ENCODE measurements around the gene GJB3. TPM values are rescaled to one million over a fixed set of nuclear protein-coding genes. Genes with fewer than 3 reads are reported as not detected.
"Not testable (repeated sequence)": the region's sequence is repeated elsewhere in the genome, so short reads cannot be mapped to it uniquely, and the experiment has no call there.

Gene GJB3
- total RNA-seq, 1 experiment from 2014 or later, result not detected

DNA sequence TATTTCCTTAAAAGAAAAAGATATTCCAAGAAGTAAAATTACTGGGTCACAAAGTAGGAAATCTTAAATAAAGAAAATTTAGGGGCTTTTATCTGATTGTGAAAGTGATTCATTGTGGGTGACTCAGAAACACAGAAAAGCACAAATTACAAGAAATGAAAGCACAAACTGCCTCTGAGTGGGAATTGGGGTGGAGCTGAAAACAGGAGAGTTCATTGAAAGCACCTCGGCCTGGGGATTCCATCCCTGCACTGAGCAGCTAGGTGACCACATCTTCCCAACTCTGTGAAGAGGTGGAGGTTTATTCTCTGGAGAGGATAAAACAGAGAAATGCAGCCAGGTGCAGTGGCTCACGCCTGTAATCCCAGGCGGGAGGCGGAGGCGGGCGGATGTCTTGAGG, 19.2 kb downstream of the GJB3 start:
- H3K9me3 ChIP-seq (replicated peaks), result no peaks in the 10 kb centered on the region
- no peaks in the 10 kb centered on the region for H3K36me3 ChIP-seq
- H3K4me3 ChIP-seq, result no peak overlapping the region
- H3K27ac ChIP-seq, result no peak overlapping the region
- H3K27me3 ChIP-seq (replicated peaks), result no peaks in the 10 kb centered on the region; the same call in 1 of the 2 replicates
- DNase-seq (ENCODE audit: low read depth in 1 of 2, low spot score in 2 of 2), result no peak
- H3K4me1 ChIP-seq (replicated peaks), result no peaks in the 10 kb centered on the region

DNA sequence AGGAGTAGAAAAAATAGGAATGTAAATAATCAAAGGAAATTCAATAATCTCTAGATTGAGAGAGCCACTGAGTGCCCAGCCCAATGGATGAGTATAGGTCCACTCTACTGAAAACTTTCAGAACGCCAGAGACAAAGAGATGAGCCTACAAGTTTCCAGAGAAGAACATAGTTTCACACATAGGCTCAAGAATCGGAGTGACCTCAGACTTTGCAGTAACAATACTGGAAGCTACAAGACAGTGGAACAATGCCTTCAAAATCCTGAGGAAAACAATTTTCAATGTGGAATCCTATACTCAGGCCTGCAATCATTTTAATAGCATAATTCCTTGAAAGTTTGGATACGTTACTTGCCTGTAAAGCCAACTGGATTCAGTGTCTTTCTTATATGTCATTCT, 22.8 kb downstream of the GJB3 start:
- H3K4me3 ChIP-seq, result no peak overlapping the region
- DNase-seq (ENCODE audit: low read depth in 1 of 2, low spot score in 2 of 2), result no peak
- no peaks in the 10 kb centered on the region; the same call in 1 of the 2 replicates for H3K27me3 ChIP-seq (replicated peaks)
- H3K27ac ChIP-seq, result no peak overlapping the region
- H3K36me3 ChIP-seq, result no peaks in the 10 kb centered on the region
- H3K4me1 ChIP-seq (replicated peaks), result no peaks in the 10 kb centered on the region
- H3K9me3 ChIP-seq (replicated peaks), result no peaks in the 10 kb centered on the region

GRCh38 chr1:34806396-34806795, 25.4 kb downstream of the GJB3 start:
- no peaks in the 10 kb centered on the region for H3K36me3 ChIP-seq
- no peak overlapping the region for H3K27ac ChIP-seq
- no peaks in the 10 kb centered on the region for H3K4me1 ChIP-seq (replicated peaks)
- no peak overlapping the region for H3K4me3 ChIP-seq
- H3K9me3 ChIP-seq (replicated peaks), result no peaks in the 10 kb centered on the region
- no peak for DNase-seq (ENCODE audit: low read depth in 1 of 2, low spot score in 2 of 2)
- no peaks in the 10 kb centered on the region; the same call in 1 of the 2 replicates for H3K27me3 ChIP-seq (replicated peaks)

DNA sequence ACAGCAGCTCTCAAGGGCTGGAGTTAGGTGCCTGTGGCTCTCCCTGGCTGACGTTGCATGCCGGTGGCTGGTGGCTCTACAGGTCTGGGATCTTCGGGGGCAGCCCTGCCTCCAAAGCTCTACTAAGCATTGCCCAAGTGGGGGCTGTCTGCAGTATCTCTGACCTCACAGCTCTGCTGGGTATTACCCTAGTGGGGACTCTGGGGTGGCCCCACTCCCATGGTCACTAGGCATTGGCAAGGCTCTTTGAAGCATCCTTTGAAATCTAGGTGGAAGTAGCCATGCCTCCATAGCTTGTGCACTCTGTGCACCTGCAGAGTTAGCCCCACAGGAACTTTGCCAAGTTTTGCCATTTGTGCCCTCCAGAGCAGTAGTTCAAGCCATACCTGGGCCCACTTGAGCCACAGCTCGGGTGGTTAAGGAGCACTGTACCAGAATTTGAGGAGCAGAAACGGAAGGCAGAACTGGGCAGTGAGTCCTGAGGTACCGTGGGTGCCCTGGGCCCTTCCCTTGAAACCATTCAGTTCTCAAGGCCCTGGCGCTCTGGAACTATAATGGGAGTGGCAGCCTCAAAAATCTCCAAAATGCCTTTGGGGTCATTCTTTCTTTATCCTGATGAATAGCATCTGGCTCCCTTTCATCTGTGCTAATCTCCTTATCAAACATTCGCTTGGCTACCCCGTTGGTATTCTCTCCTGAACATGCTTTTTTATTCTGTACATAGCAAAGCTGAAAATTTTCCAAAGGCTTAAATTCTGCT, 27.2 kb downstream of the GJB3 start:
- Histone ChIP-seq H3K4me3 (no peak overlapping the region), H3K4me1 (replicated peaks) (no peaks in the 10 kb centered on the region), H3K27me3 (replicated peaks) (no peaks in the 10 kb centered on the region; the same call in 1 of the 2 replicates), H3K9me3 (replicated peaks) (no peaks in the 10 kb centered on the region), H3K36me3 (no peaks in the 10 kb centered on the region), H3K27ac (no peak overlapping the region)
- DNase-seq (ENCODE audit: low read depth in 1 of 2, low spot score in 2 of 2), result no peak

DNA sequence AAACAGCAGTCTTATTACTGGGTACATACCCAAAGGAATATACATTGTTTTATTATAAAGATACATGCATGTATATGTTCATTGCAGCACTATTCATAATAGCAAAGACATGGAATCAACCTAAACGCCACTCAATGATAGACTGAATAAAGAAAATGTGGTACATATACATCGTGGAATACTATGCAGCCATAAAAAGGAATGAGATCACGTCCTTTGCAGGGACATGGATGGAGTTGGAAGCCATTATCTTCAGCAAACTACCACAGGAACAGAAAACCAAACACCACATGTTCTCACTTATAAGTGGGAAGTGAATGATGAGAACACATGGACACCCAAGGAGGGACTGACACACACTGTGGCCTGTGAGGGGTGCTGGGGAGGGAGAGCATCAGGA, 29.8 kb downstream of the GJB3 start:
- not testable (repeated sequence) for DNase-seq (ENCODE audit: low read depth in 1 of 2, low spot score in 2 of 2); H3K4me3 ChIP-seq; H3K4me1 ChIP-seq (replicated peaks); H3K9me3 ChIP-seq (replicated peaks); H3K27me3 ChIP-seq (replicated peaks); H3K27ac ChIP-seq; H3K36me3 ChIP-seq

DNA sequence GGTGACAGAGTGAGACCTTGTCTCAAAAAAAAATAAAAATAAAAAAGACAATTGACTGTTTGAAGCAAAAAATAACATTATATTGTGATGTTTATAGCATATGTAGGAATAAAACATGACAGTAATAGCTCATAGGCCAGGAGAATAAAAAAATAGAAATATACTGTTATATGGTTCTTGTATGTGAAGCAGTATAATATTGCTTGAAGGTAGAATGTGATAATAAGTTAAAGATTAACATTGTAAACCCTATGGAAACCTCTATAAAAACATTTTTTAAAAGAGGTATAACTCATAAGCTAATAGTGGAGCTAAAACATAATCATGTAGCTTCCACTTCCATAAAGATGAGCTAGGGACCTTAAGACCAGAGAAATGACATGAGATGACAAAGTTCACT, 35.3 kb downstream of the GJB3 start:
- DNase-seq (ENCODE audit: low read depth in 1 of 2, low spot score in 2 of 2), result no peak
- H3K9me3 ChIP-seq (replicated peaks), result no peaks in the 10 kb centered on the region
- H3K36me3 ChIP-seq, result no peaks in the 10 kb centered on the region
- H3K27me3 ChIP-seq (replicated peaks), result no peaks in the 10 kb centered on the region
- H3K4me3 ChIP-seq, result no peak overlapping the region
- no peak overlapping the region for H3K27ac ChIP-seq
- H3K4me1 ChIP-seq (replicated peaks), result no peaks in the 10 kb centered on the region

DNA sequence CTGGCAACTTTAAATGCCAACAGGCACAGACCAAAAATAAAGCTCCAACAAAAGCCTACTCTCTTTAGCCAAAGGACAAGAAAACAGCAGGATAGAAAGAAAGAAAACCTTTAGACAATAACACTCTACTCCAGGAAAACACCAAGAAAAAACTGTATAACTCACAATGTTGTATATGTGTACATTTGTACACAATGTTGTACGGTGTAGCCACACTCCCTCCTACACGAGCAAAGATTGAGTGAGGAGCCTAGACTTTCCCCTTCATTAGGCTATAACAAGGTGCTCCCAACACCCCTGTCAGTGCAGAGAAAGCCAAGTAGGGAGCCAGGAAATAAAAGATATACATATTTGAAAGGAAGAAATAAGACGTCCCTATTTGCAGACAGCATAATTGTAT, 35.8 kb downstream of the GJB3 start:
- H3K9me3 ChIP-seq (replicated peaks), result no peaks in the 10 kb centered on the region

DNA sequence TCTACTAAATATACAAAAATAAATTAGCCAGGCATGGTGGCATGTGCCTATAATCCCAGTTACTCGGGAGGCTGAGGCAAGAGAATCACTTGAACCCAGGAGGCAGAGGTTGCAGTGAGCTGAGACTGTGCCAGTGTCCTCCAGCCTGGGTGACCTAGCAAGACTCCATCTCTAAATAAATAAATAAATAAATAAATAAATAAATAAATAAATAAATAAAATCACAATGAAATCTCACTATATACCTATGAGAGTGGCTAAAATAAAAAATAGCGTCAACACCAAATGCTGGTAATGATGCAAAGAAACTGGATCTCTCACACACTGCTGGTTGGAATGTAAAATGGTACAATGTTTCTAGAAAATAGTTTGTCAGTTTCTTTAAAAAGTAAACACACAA, 37.8 kb downstream of the GJB3 start:
- H3K9me3 ChIP-seq (replicated peaks); H3K4me1 ChIP-seq (replicated peaks); DNase-seq (ENCODE audit: low read depth in 1 of 2, low spot score in 2 of 2); H3K36me3 ChIP-seq; H3K27ac ChIP-seq; H3K27me3 ChIP-seq (replicated peaks); H3K4me3 ChIP-seq: not testable (repeated sequence)

More for the DNA sequence above, 35.8 kb downstream of the GJB3 start:
- no peaks in the 10 kb centered on the region for H3K36me3 ChIP-seq
- DNase-seq (ENCODE audit: low read depth in 1 of 2, low spot score in 2 of 2), result no peak
- H3K4me3 ChIP-seq, result no peak overlapping the region
- H3K27me3 ChIP-seq (replicated peaks), result no peaks in the 10 kb centered on the region
- H3K4me1 ChIP-seq (replicated peaks), result no peaks in the 10 kb centered on the region
- no peak overlapping the region for H3K27ac ChIP-seq

GRCh38 chr1:34822202-34822601, 41.2 kb downstream of the GJB3 start:
- no peak for DNase-seq (ENCODE audit: low read depth in 1 of 2, low spot score in 2 of 2)
- no peak overlapping the region for H3K4me3 ChIP-seq
- no peaks in the 10 kb centered on the region for H3K9me3 ChIP-seq (replicated peaks)

GRCh38 chr1:34824817-34825454, 43.9 kb downstream of the GJB3 start:
- no peak overlapping the region for H3K27ac ChIP-seq
- H3K36me3 ChIP-seq, result no peaks in the 10 kb centered on the region
- H3K9me3 ChIP-seq (replicated peaks), result no peaks in the 10 kb centered on the region
- no peak overlapping the region for H3K4me3 ChIP-seq
- H3K27me3 ChIP-seq (replicated peaks), result no peaks in the 10 kb centered on the region
- no peaks in the 10 kb centered on the region for H3K4me1 ChIP-seq (replicated peaks)
- no peak for DNase-seq (ENCODE audit: low read depth in 1 of 2, low spot score in 2 of 2)

More at GRCh38 chr1:34822202-34822601, 41.2 kb downstream of the GJB3 start:
- Histone ChIP-seq H3K36me3 (no peaks in the 10 kb centered on the region), H3K4me1 (replicated peaks) (no peaks in the 10 kb centered on the region), H3K27ac (no peak overlapping the region), H3K27me3 (replicated peaks) (no peaks in the 10 kb centered on the region)

- no peak for DNase-seq (ENCODE audit: low read depth in 1 of 2, low spot score in 2 of 2)
- H3K27ac ChIP-seq, result no peak overlapping the region
Observed at GRCh38 chr1:34825455-34826091, 44.6 kb downstream of the GJB3 start.

GRCh38 chr1:34827341-34827941, 46.4 kb downstream of the GJB3 start:
- Histone ChIP-seq H3K9me3 (replicated peaks) (no peaks in the 10 kb centered on the region), H3K27ac (no peak overlapping the region), H3K4me1 (replicated peaks) (no peaks in the 10 kb centered on the region), H3K4me3 (no peak overlapping the region), H3K36me3 (no peaks in the 10 kb centered on the region), H3K27me3 (replicated peaks) (no peaks in the 10 kb centered on the region)
- DNase-seq (ENCODE audit: low read depth in 1 of 2, low spot score in 2 of 2), result no peak

More at GRCh38 chr1:34825455-34826091, 44.6 kb downstream of the GJB3 start:
- H3K36me3 ChIP-seq, result no peaks in the 10 kb centered on the region
- H3K4me3 ChIP-seq, result no peak overlapping the region
- H3K9me3 ChIP-seq (replicated peaks), result no peaks in the 10 kb centered on the region
- no peaks in the 10 kb centered on the region for H3K27me3 ChIP-seq (replicated peaks)
- no peaks in the 10 kb centered on the region for H3K4me1 ChIP-seq (replicated peaks)

GRCh38 chr1:34828611-34829010, 47.6 kb downstream of the GJB3 start:
- H3K9me3 ChIP-seq (replicated peaks), result no peaks in the 10 kb centered on the region
- H3K4me1 ChIP-seq (replicated peaks), result no peaks in the 10 kb centered on the region
- peak in 1 of 2 experiments; percentile 26 for DNase-seq (ENCODE audit: low read depth in 1 of 2, low spot score in 2 of 2)
- H3K27ac ChIP-seq, result no peak overlapping the region
- no peaks in the 10 kb centered on the region for H3K27me3 ChIP-seq (replicated peaks)
- no peaks in the 10 kb centered on the region for H3K36me3 ChIP-seq
- H3K4me3 ChIP-seq, result no peak overlapping the region

- DNase-seq (ENCODE audit: low read depth in 1 of 2, low spot score in 2 of 2), result peak in 1 of 2 experiments; percentile 28
- Histone ChIP-seq H3K9me3 (replicated peaks) (no peaks in the 10 kb centered on the region), H3K4me1 (replicated peaks) (no peaks in the 10 kb centered on the region), H3K27ac (no peak overlapping the region), H3K4me3 (no peak overlapping the region), H3K27me3 (replicated peaks) (no peaks in the 10 kb centered on the region), H3K36me3 (no peaks in the 10 kb centered on the region)
Observed at GRCh38 chr1:34829250-34829649, 48.2 kb downstream of the GJB3 start.

Measured in SJSA1 (cell line).